GM12891 (cell line): Measurements from ENCODE around the gene TSHZ3.

Experiments used
- DNase-seq: peaks from one replicate; pipeline ENCODE4 v3.0.0; 2011; ENCODE audit warnings: low spot score; ENCODE audit not compliant: insufficient read length
- FAIRE-seq: peaks from 2 replicates; lab custom pipeline; 2011; peaks lifted over from hg19 to GRCh38; lab: Jason Lieb, UNC
- PAX5 ChIP-seq: IDR thresholded peaks from 2 replicates; pipeline ENCODE4 v1.6.1; 2011; ENCODE audit warnings: low read length, moderate library complexity, mild to moderate bottlenecking; ENCODE audit not compliant: insufficient read depth, severe bottlenecking
- POLR2A ChIP-seq: IDR thresholded peaks from 2 replicates; pipeline ENCODE4 v1.6.1; 2011; ENCODE audit warnings: low read depth, low read length, control low read depth
- POLR2AphosphoS5 ChIP-seq: IDR thresholded peaks from 2 replicates; pipeline ENCODE4 v1.6.1; 2011; ENCODE audit warnings: low read depth, low read length, control low read depth
- POU2F2 ChIP-seq: IDR thresholded peaks from 2 replicates; pipeline ENCODE4 v1.6.1; 2011; ENCODE audit warnings: low read depth, mild to moderate bottlenecking, control low read depth, low read length, moderate library complexity
- SPI1 ChIP-seq: IDR thresholded peaks from 2 replicates; pipeline ENCODE4 v1.6.1; 2011; ENCODE audit warnings: low read depth, low read length, control low read depth
- TAF1 ChIP-seq: IDR thresholded peaks from 2 replicates; pipeline ENCODE4 v1.6.1; 2011; ENCODE audit warnings: low read depth, low read length, control low read depth

The TSHZ3 gene

DNA sequence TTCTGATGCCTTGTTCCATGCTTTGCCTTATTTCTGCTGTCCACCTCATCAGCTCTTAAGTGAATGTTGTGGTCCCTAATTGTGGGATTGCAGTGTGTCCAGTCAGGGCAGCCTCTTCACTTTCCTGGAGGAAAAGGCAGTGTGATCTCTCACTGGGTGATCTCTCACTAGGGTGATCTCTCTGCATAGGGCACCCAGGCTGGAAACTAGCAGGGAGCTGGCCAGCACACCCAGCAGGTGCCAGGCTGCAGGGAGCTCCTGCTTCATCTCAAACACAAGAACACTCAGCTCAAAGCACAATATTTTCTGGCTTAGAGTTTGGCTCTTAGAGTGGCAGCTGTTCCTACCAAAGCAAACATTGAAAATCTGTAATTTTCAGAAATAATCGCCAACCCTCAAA lies 36.5 kb upstream of the TSHZ3 start:
- DNase-seq (no peak), FAIRE-seq (no peak)
- TF ChIP-seq SPI1 = no peak
- no peak for TF ChIP-seq PAX5

DNA sequence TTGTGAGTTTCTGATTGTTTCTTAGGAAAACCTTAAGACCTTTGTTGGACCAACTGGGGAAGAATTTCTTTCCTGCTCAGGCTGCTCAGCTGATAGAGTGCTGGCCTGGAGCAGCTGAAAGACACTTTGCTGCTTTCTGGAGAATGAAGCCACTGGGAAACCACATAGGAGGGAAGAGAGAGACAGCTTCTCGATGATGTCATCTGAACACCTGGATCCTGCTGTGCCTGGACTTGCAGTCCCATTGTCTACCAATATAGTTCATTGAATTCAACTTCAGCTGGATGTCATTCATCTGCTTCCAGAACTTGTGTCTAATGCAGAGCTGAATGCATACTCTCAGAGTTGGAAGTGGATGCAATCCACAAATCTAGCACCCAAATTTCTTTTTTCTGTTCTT lies 34.3 kb upstream of the TSHZ3 start:
- TF ChIP-seq TAF1 (no peak), POU2F2 (no peak)
- no peak for DNase-seq
- no peak for FAIRE-seq

DNA sequence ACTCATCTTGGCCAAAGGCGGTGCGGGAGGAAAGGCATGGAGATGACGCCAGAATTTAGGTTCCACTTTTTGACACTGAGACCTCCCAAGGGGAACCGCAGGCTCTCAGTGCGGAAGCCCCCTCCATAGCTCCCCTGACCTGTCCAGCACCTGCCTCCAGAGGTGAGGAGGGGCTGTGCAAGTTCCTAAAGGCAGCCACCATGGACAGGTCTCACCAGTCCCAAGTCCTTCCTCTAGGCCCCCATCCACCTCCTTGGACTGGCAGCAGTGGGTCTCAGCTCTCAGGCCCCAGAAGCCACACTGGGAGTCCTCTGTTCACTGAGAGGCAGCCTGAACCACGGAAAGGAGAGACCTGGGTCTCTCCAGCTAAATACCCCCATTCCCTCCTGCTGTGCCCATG lies 31.6 kb upstream of the TSHZ3 start:
- FAIRE-seq = no peak
- no peak for DNase-seq
- TF ChIP-seq TAF1 (no peak), PAX5 (no peak), SPI1 (no peak)

DNA sequence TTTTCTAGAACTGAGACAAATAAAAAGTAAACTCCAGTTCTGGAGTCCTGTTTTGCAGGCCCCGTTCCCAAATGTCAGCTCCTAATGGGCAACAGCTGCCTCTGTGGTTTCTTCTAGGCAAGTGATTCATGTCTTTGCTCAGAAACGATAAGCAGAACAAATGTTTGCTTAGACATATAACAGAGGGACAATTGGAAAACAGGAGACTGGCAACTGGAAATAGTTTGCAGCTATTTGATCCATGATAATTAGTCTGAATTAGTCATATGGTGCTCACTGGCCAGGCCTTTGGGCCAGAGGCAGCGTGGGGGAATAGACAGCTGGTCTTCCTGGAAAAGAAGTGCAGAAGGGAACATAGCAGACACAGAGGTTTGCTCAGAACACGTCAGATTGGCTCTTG lies 29.2 kb upstream of the TSHZ3 start:
- FAIRE-seq = no peak
- TF ChIP-seq SPI1 (no peak), POU2F2 (no peak), PAX5 (no peak), TAF1 (no peak), POLR2A (no peak), POLR2AphosphoS5 (no peak)

DNA sequence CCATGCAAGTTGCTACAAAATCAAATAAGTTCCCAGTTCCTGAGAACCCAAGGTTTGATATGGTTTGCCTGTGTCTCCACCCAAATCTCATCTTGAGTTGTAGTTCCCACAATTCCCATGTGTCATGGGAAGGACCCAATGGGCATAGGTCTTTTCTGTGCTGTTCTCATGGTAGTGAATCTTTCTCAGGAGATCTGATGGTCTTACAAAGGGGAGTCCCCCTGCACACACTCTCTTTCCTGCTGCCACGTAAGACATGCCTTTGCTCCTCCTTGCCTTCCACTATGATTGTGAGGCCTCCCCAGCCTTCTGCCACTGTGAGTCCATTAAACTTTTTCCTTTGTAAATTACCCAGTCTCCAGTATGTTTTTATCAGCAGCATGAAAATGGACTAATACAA lies 28.5 kb upstream of the TSHZ3 start:
- no peak for FAIRE-seq
- DNase-seq = no peak

More for the DNA sequence above, 29.2 kb upstream of the TSHZ3 start:
- DNase-seq = no peak

DNA sequence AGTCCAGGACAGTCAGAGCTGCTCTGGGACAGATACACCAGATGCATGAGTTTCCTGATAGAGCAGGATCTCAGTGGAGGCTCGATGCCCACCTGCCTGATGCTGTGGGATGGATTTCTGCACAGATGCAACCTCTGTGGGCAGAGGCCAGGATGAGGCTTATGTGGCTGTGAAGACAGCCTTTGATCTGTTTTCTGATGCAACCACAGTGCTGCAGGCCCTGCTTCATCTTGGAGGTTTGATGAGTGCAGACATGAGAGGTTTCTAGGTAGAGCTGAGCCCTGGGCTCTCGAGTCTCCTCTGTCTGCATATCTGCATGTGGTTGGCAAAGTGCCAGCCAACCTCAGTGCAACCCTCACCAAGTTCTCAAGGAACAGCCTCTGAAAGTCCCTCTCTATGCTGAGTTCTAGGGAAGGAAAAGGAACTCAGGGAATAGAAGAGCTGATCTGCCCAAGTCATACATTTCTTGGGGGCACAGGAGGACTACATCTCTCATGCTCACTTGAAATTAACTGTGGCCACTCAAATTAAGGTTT lies 23.1 kb upstream of the TSHZ3 start:
- DNase-seq = no peak
- TF ChIP-seq POU2F2 (no peak), POLR2A (no peak), TAF1 (no peak), SPI1 (no peak), PAX5 (no peak), POLR2AphosphoS5 (no peak)
- no peak for FAIRE-seq

More for the DNA sequence above, 28.5 kb upstream of the TSHZ3 start:
- TF ChIP-seq POU2F2 = no peak
- TF ChIP-seq POLR2A = no peak
- TF ChIP-seq SPI1 = no peak
- TF ChIP-seq PAX5 = no peak
- TF ChIP-seq TAF1 = no peak
- TF ChIP-seq POLR2AphosphoS5 = no peak

DNA sequence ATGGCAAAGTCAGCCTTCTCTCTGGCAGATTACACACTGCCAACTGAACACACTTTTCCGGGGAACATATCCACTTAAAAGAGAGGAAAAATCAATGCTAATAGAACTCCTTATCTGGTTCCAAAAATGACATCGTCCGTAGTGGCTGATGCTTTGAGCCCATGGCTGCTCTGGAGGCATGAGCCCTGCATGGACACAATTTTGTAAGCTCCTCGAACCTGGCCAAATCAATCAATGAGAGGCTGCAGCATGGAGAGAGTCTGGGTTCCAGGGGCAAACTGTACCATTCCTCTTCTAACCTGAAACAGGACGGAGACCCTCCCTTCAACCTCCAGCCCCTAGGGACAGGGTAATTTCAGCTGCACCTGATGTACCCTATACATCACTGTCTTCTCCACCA lies 21.0 kb upstream of the TSHZ3 start:
- no peak for DNase-seq
- no peak for TF ChIP-seq SPI1
- TF ChIP-seq POLR2A = no peak
- no peak for TF ChIP-seq POLR2AphosphoS5
- no peak for TF ChIP-seq POU2F2
- no peak for TF ChIP-seq TAF1
- TF ChIP-seq PAX5 = no peak
- FAIRE-seq = no peak

DNA sequence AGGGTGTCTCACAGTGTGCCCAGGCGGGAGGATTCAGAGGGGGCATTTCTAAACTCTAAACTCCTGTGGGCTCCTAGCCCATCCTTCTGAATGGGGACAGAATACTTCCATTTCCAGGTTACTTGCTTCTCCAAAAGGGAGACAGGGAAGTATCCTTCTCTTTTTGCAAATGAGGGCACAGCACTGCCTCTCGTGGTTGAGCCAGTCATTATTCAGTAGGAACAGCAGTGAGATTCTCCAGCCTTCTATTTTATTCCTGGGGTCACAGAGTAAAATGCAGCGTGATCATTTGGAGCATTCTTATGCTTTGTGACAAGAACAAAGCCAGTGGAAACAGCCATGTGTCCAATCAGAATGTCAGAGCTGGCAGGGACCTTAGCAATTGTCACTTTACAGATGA lies 15.7 kb upstream of the TSHZ3 start:
- no peak for FAIRE-seq
- TF ChIP-seq TAF1 (no peak), SPI1 (no peak), POLR2AphosphoS5 (no peak), POLR2A (no peak), PAX5 (no peak), POU2F2 (no peak)

DNA sequence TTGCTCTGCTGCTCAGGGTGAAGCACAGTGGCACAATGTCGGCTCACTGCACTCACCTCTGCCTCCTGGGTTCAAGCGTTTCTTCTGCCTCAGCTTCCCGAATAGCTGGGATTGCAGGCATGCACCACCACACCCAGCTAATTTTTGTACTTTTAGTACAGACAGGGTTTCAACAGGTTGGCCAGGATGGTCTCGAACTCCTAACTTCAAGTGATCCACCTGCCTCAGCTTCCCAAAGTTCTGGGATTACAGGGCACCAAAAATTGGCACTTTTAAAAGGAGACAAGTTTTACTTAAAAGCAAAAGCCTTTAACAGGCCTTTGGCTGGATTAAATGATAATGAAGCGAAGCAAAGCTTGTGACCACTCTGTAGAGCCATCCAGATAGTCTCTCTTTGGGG lies 12.5 kb upstream of the TSHZ3 start:
- DNase-seq = no peak
- no peak for FAIRE-seq
- TF ChIP-seq POLR2A = no peak
- no peak for TF ChIP-seq POU2F2
- no peak for TF ChIP-seq TAF1
- no peak for TF ChIP-seq PAX5
- no peak for TF ChIP-seq POLR2AphosphoS5

More for the DNA sequence above, 15.7 kb upstream of the TSHZ3 start:
- DNase-seq = no peak

DNA sequence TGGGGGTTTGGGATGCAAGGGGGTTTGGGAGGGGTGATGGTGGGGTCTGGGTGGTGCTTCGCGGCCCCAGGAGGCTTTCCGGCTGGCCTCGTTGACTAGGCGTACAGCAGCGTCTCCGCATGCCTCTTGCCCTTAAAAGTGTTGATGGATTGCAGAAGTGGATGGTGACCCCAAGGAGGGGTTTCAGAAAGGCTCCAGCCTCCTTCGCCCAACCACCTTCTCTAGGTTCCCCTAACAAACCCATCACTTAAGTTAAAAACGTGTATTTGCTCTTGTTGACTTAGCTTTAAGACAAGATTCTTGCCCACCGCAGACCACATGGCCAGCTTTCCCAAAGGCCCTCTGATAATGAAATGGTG lies 8.1 kb upstream of the TSHZ3 start:
- DNase-seq (no peak), FAIRE-seq (no peak)
- TF ChIP-seq PAX5 = no peak
- no peak for TF ChIP-seq SPI1
- TF ChIP-seq POLR2A = no peak
- no peak for TF ChIP-seq TAF1
- TF ChIP-seq POU2F2 = no peak
- TF ChIP-seq POLR2AphosphoS5 = no peak
